SK-N-SH treated with all-trans-retinoic acid at 6 μM for 48 hours (cell line): ENCODE measurements around the gene LAMA2.

Experiments
- ATAC-seq: fragments of 200-7000 bp; cut with Tn5 transposase; 3 replicates; pipeline ENCODE4 v1.9.1; 2020; ENCODE audit warnings: mild to moderate bottlenecking, moderate library complexity
- ARNTL ChIP-seq: fragments of 450-650 bp; formaldehyde crosslinking; IDR thresholded peaks from 2 replicates; pipeline ENCODE4 v1.5.0; 2020; ENCODE audit warnings: low read depth, mild to moderate bottlenecking, moderate library complexity, borderline replicate concordance
- BACH2 ChIP-seq: fragments of 250-450 bp; sonication (Bioruptor Pico); IDR thresholded peaks from 2 replicates; pipeline ENCODE4 v1.9.0; 2021; ENCODE audit warnings: mild to moderate bottlenecking, borderline replicate concordance
- CSDC2 ChIP-seq: fragments of 250-450 bp; sonication (Bioruptor Pico); IDR thresholded peaks from 2 replicates; pipeline ENCODE4 v1.5.0; 2020; ENCODE audit warnings: mild to moderate bottlenecking, moderate library complexity
- GLIS3 ChIP-seq: fragments of 250-450 bp; sonication (Bioruptor Pico); IDR thresholded peaks from 2 replicates; pipeline ENCODE4 v1.5.0; 2020; ENCODE audit warnings: mild to moderate bottlenecking, moderate library complexity
- ISL1 ChIP-seq: fragments of 250-450 bp; sonication (Bioruptor Pico); IDR thresholded peaks from 2 replicates; pipeline ENCODE4 v2.1.2; 2022; ENCODE audit warnings: mild to moderate bottlenecking, moderate library complexity
- PPARA ChIP-seq: fragments of 250-450 bp; sonication (Bioruptor Pico); IDR thresholded peaks from 2 replicates; pipeline ENCODE4 v1.5.0; 2020; ENCODE audit warnings: mild to moderate bottlenecking, borderline replicate concordance
- RARB ChIP-seq: fragments of 250-450 bp; sonication (Bioruptor Pico); IDR thresholded peaks from 2 replicates; pipeline ENCODE4 v1.8.0; 2021; ENCODE audit warnings: mild to moderate bottlenecking, moderate library complexity
- SNAI2 ChIP-seq: fragments of 250-450 bp; sonication (Bioruptor Pico); IDR thresholded peaks from 2 replicates; pipeline ENCODE4 v1.5.0; 2020; ENCODE audit warnings: mild to moderate bottlenecking, moderate library complexity
- TCF4 ChIP-seq: fragments of 250-450 bp; sonication (Bioruptor Pico); IDR thresholded peaks from 2 replicates; pipeline ENCODE4 v1.8.0; 2021; ENCODE audit warnings: mild to moderate bottlenecking, moderate library complexity, borderline replicate concordance
- ZC3H10 ChIP-seq: fragments of 250-450 bp; sonication (Bioruptor Pico); IDR thresholded peaks from 2 replicates; pipeline ENCODE4 v1.5.1; 2021; ENCODE audit warnings: mild to moderate bottlenecking, moderate library complexity
- ZFP3 ChIP-seq: fragments of 250-450 bp; sonication (Bioruptor Pico); IDR thresholded peaks from 2 replicates; pipeline ENCODE4 v1.5.0; 2020; ENCODE audit warnings: mild to moderate bottlenecking, moderate library complexity
- ZFP30 ChIP-seq: fragments of 450-650 bp; formaldehyde crosslinking; IDR thresholded peaks from 2 replicates; pipeline ENCODE4 v1.5.0; 2022; ENCODE audit warnings: mild to moderate bottlenecking, moderate library complexity
- ZNF8 ChIP-seq: fragments of 450-650 bp; formaldehyde crosslinking; IDR thresholded peaks from 2 replicates; pipeline ENCODE4 v1.5.0; 2020; ENCODE audit warnings: mild to moderate bottlenecking, moderate library complexity
- TF ChIP-seq, protein P1 (sequence below): fragments of 250-450 bp; sonication (Bioruptor Pico); IDR thresholded peaks from 2 replicates; pipeline ENCODE4 v1.8.0; 2020; ENCODE audit warnings: mild to moderate bottlenecking, moderate library complexity, borderline replicate concordance
- TF ChIP-seq, protein P2 (sequence below): fragments of 250-450 bp; sonication (Bioruptor Pico); IDR thresholded peaks from 2 replicates; pipeline ENCODE4 v1.5.0; 2020; ENCODE audit warnings: mild to moderate bottlenecking, moderate library complexity
- TF ChIP-seq, protein P3 (sequence below): fragments of 250-450 bp; sonication (Bioruptor Pico); IDR thresholded peaks from 2 replicates; pipeline ENCODE4 v1.8.0; 2021; ENCODE audit warnings: low read depth, mild to moderate bottlenecking, moderate library complexity, borderline replicate concordance

LAMA2 gene

DNA sequence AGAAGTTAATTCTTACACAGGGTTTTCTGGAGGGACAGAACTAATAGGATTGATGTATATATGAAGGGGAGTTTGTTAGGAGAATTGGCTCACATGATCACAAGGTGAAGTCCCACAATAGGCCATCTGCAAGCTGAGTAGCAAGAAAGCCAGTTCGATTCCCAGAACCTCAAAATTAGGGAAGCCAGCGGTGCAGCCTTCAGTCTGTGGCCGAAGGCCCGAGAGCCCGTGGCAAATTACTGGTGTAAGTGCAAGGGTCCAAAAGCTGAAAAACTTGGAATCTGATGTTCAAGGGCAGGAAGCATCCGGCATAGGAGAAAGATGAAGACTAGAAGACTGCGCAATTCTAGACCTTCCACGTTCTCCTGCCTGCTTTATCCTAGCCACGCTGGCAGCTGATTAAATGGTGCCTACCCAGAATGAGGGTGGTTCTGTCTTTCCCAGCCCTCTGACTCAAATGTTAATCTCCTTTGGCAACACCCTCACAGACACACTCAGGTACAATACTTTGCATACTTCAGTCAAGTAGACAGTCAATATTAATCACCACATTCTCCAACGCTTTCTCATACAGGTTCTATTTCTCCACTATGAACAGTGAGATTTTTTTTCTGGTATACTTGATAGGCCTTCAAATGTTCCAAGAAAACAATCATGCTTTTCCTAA, 357.0 kb downstream of the LAMA2 start:
- no peak for ATAC-seq
- TF ChIP-seq ZC3H10 (no peak), RARB (CRISPR knock-in tag) (no peak), SNAI2 (CRISPR knock-in tag) (no peak), CSDC2 (no peak), PPARA (CRISPR knock-in tag) (no peak), ARNTL (CRISPR knock-in tag) (no peak), ZFP30 (CRISPR knock-in tag) (no peak), TCF4 (no peak), GLIS3 (no peak)
- TF ChIP-seq, protein P1, sequence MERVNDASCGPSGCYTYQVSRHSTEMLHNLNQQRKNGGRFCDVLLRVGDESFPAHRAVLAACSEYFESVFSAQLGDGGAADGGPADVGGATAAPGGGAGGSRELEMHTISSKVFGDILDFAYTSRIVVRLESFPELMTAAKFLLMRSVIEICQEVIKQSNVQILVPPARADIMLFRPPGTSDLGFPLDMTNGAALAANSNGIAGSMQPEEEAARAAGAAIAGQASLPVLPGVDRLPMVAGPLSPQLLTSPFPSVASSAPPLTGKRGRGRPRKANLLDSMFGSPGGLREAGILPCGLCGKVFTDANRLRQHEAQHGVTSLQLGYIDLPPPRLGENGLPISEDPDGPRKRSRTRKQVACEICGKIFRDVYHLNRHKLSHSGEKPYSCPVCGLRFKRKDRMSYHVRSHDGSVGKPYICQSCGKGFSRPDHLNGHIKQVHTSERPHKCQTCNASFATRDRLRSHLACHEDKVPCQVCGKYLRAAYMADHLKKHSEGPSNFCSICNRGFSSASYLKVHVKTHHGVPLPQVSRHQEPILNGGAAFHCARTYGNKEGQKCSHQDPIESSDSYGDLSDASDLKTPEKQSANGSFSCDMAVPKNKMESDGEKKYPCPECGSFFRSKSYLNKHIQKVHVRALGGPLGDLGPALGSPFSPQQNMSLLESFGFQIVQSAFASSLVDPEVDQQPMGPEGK (CRISPR knock-in tag), result no peak
- TF ChIP-seq, protein P2, sequence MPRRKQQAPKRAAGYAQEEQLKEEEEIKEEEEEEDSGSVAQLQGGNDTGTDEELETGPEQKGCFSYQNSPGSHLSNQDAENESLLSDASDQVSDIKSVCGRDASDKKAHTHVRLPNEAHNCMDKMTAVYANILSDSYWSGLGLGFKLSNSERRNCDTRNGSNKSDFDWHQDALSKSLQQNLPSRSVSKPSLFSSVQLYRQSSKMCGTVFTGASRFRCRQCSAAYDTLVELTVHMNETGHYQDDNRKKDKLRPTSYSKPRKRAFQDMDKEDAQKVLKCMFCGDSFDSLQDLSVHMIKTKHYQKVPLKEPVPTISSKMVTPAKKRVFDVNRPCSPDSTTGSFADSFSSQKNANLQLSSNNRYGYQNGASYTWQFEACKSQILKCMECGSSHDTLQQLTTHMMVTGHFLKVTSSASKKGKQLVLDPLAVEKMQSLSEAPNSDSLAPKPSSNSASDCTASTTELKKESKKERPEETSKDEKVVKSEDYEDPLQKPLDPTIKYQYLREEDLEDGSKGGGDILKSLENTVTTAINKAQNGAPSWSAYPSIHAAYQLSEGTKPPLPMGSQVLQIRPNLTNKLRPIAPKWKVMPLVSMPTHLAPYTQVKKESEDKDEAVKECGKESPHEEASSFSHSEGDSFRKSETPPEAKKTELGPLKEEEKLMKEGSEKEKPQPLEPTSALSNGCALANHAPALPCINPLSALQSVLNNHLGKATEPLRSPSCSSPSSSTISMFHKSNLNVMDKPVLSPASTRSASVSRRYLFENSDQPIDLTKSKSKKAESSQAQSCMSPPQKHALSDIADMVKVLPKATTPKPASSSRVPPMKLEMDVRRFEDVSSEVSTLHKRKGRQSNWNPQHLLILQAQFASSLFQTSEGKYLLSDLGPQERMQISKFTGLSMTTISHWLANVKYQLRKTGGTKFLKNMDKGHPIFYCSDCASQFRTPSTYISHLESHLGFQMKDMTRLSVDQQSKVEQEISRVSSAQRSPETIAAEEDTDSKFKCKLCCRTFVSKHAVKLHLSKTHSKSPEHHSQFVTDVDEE (CRISPR knock-in tag), result no peak

DNA sequence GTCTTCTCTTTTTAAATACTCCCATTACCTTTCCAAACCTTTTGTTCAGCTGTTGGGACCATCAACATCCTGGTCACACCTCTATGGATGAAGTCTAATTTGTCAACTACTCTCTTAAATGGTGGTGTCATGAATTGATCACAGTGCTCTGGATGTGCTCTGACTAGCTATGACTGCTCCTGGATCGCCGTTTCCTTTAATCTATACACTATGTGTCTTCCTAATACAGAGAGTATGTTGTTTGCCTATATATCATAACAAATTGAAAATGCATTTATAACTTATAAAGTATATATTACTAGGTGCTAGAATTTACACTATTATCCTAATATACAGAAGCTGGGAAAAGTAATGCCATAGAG, 357.5 kb downstream of the LAMA2 start:
- ATAC-seq, result no peak
- TF ChIP-seq RARB (CRISPR knock-in tag), result no peak
- TF ChIP-seq ZC3H10, result no peak
- TF ChIP-seq TCF4, result no peak
- TF ChIP-seq, protein P3, sequence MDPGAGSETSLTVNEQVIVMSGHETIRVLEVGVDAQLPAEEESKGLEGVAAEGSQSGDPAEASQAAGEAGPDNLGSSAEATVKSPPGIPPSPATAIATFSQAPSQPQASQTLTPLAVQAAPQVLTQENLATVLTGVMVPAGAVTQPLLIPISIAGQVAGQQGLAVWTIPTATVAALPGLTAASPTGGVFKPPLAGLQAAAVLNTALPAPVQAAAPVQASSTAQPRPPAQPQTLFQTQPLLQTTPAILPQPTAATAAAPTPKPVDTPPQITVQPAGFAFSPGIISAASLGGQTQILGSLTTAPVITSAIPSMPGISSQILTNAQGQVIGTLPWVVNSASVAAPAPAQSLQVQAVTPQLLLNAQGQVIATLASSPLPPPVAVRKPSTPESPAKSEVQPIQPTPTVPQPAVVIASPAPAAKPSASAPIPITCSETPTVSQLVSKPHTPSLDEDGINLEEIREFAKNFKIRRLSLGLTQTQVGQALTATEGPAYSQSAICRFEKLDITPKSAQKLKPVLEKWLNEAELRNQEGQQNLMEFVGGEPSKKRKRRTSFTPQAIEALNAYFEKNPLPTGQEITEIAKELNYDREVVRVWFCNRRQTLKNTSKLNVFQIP (CRISPR knock-in tag), result no peak
- TF ChIP-seq BACH2 (CRISPR knock-in tag), result no peak
- TF ChIP-seq, protein P2 (CRISPR knock-in tag), result no peak

DNA sequence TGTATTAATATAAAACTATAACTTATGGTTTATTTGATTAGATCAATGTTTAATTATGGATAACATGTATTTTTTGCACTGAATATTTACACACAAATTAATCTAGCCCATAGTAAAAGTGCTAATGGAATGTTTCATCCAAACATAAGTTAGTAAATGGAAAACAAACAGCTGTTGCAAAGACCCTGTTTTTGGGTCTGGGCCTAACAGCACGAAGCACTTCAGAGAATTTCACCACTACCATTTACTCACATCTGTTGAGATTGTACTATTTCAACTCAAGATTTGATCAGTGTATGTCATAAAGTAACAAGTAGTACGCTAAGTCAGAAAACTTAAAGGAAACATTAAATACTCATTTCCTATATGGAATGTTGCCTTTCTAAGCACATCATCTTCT, 359.6 kb downstream of the LAMA2 start:
- no peak for ATAC-seq
- TF ChIP-seq ZFP3 (CRISPR knock-in tag) (no peak), ZNF8 (CRISPR knock-in tag) (no peak), ARNTL (CRISPR knock-in tag) (no peak), BACH2 (CRISPR knock-in tag) (no peak), PPARA (CRISPR knock-in tag) (no peak), ISL1 (CRISPR knock-in tag) (no peak), SNAI2 (CRISPR knock-in tag) (no peak)
- TF ChIP-seq, protein P1 (CRISPR knock-in tag), result no peak
- TF ChIP-seq, protein P2 (CRISPR knock-in tag), result no peak
